Cortex of kidney (tissue), 1 donor: ENCODE measurements around the gene LRP1B.
"Not testable (repeated sequence)": the region's sequence is repeated elsewhere in the genome, so short reads cannot be mapped to it uniquely, and the experiment has no call there.

Experiments
- DNase-seq: peaks from one replicate; lab custom pipeline; 2025; lab: John Stamatoyannopoulos, UW

The LRP1B gene

GRCh38 chr2:140440815-140441214 lies 1690.0 kb downstream of the LRP1B start:
- no peak for DNase-seq

- DNase-seq, result no peak
Observed at GRCh38 chr2:140436936-140437335, 1693.9 kb downstream of the LRP1B start.

GRCh38 chr2:140427033-140427432 lies 1703.8 kb downstream of the LRP1B start:
- not testable (repeated sequence) for DNase-seq

GRCh38 chr2:140424471-140424870 lies 1706.3 kb downstream of the LRP1B start:
- DNase-seq, result no peak

- DNase-seq, result no peak
Observed at GRCh38 chr2:140422759-140423158, 1708.1 kb downstream of the LRP1B start.

- no peak for DNase-seq
Observed at GRCh38 chr2:140417504-140417903, 1713.3 kb downstream of the LRP1B start.

GRCh38 chr2:140416577-140416976 lies 1714.2 kb downstream of the LRP1B start:
- no peak for DNase-seq

GRCh38 chr2:140415035-140415434 lies 1715.8 kb downstream of the LRP1B start:
- DNase-seq, result not testable (repeated sequence)

- DNase-seq, result no peak
Observed at GRCh38 chr2:140410695-140411094, 1720.1 kb downstream of the LRP1B start.

GRCh38 chr2:140401056-140401455 lies 1729.8 kb downstream of the LRP1B start:
- no peak for DNase-seq

- no peak for DNase-seq
Observed at GRCh38 chr2:140392824-140393223, 1738.0 kb downstream of the LRP1B start.

- DNase-seq, result no peak
Observed at GRCh38 chr2:140384946-140385345, 1745.9 kb downstream of the LRP1B start.

- no peak for DNase-seq
Observed at GRCh38 chr2:140383781-140384180, 1747.0 kb downstream of the LRP1B start.

- DNase-seq, result no peak
Observed at GRCh38 chr2:140376686-140377085, 1754.1 kb downstream of the LRP1B start.

- no peak for DNase-seq
Observed at GRCh38 chr2:140363131-140363530, 1767.7 kb downstream of the LRP1B start.

- no peak for DNase-seq
Observed at GRCh38 chr2:140362361-140362760, 1768.5 kb downstream of the LRP1B start.

GRCh38 chr2:140359056-140359771 lies 1771.6 kb downstream of the LRP1B start:
- DNase-seq, result no peak

- no peak for DNase-seq
Observed at GRCh38 chr2:140356697-140357096, 1774.1 kb downstream of the LRP1B start.

GRCh38 chr2:140355511-140356090 lies 1775.2 kb downstream of the LRP1B start:
- no peak for DNase-seq

GRCh38 chr2:140354544-140354943 lies 1776.3 kb downstream of the LRP1B start:
- DNase-seq, result no peak

- DNase-seq, result no peak
Observed at GRCh38 chr2:140353541-140353940, 1777.3 kb downstream of the LRP1B start.

- DNase-seq, result no peak
Observed at GRCh38 chr2:140351692-140352091, 1779.1 kb downstream of the LRP1B start.

- no peak for DNase-seq
Observed at GRCh38 chr2:140349695-140350094, 1781.1 kb downstream of the LRP1B start.

GRCh38 chr2:140348826-140349225 lies 1782.0 kb downstream of the LRP1B start:
- DNase-seq, result no peak
